Calu3 (cell line): ENCODE results near the gene SLC22A5. TPM values are rescaled to one million over a fixed set of nuclear protein-coding genes. Genes with fewer than 3 reads are reported as not detected.
A peak's percentile ranks its signal among the peaks of the same experiment; 100 is the strongest.

Experiments
- BruUV-seq: library from RNA; stranded (reverse); fragments of 400-500 nt; replicated peaks from 2 replicates; lab custom pipeline; 2021; lab: Mats Ljungman, UMichigan
- CTCF ChIA-PET: fragments of 300-600 bp; sonication (Branson Sonifier 250); formaldehyde crosslinking; loops from one replicate; lab custom pipeline; 2022; ENCODE audit warnings: antibody characterized with exemption; lab: Charles Lee
- DNase-seq: peaks from one replicate; pipeline ENCODE4 v3.0.0; 2022
- H3K27ac Mint-ChIP-seq: one replicate; pipeline ENCODE4 v1.8.0; 2022; ENCODE audit warnings: mixed read lengths; ENCODE audit not compliant: unreplicated experiment
- H3K27me3 Mint-ChIP-seq: one replicate; pipeline ENCODE4 v1.8.0; 2022; ENCODE audit warnings: mixed read lengths; ENCODE audit not compliant: unreplicated experiment
- H3K36me3 Mint-ChIP-seq: one replicate; pipeline ENCODE4 v1.8.0; 2022; ENCODE audit warnings: mild to moderate bottlenecking, moderate library complexity, mixed read lengths; ENCODE audit not compliant: insufficient read depth, unreplicated experiment
- H3K4me1 Mint-ChIP-seq: one replicate; pipeline ENCODE4 v1.8.0; 2022; ENCODE audit warnings: mild to moderate bottlenecking, low read depth, mixed read lengths; ENCODE audit not compliant: unreplicated experiment
- H3K4me3 Mint-ChIP-seq: one replicate; pipeline ENCODE4 v1.8.0; 2022; ENCODE audit warnings: mild to moderate bottlenecking, low read depth, moderate library complexity, mixed read lengths; ENCODE audit not compliant: unreplicated experiment
- H3K9me3 Mint-ChIP-seq: one replicate; pipeline ENCODE4 v1.8.0; 2022; ENCODE audit warnings: low read depth, mixed read lengths; ENCODE audit not compliant: unreplicated experiment
- CTCF ChIP-seq: fragments of 200-600 bp; IDR thresholded peaks from one replicate; pipeline ENCODE4 v1.8.0; 2022; ENCODE audit warnings: antibody characterized with exemption; ENCODE audit not compliant: unreplicated experiment
- intact Hi-C: fragments of 100-400 bp; cut with micrococcal nuclease; formaldehyde crosslinking; loops from one replicate; pipeline ENCODE4 v1.10.0; 2022; ENCODE audit not compliant: unreplicated experiment
- total RNA-seq: library from RNA; stranded (reverse); gene quantifications from 2 replicates; pipeline ENCODE4 v1.2.3, GENCODE V29; 2022

Gene SLC22A5
- total RNA-seq, 1 experiment from 2014 or later = 24.6 TPM

DNA sequence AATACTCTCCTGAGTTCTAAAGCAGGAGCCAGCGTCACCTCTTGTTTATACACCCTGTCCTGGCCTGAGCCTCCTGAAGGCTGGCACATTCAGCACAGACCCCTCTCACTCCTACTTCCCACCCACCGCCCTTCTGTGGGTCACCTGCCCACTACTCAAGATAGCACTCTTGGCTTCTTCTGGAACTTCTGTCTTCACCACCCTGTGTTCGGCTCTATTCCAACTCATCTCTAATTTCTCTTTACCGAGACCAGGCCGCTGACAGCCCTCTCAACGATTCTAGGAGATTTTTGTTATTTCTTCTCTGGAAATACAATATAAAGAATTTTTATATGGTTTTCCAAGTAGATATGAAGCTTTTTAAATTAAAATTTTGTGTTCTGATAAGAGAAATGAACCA lies 63.6 kb downstream of the SLC22A5 start:
- intact Hi-C loops = no loop called here
- no peak for TF ChIP-seq CTCF
- no peak overlapping the region for H3K4me3 Mint-ChIP-seq
- no peaks in the 10 kb centered on the region for H3K36me3 Mint-ChIP-seq
- H3K4me1 Mint-ChIP-seq = peaks cover 34% of the 10 kb centered on the region
- H3K9me3 Mint-ChIP-seq = no peaks in the 10 kb centered on the region
- no peak overlapping the region for H3K27ac Mint-ChIP-seq
- no peak for DNase-seq
- H3K27me3 Mint-ChIP-seq = no peaks in the 10 kb centered on the region
- CTCF ChIA-PET = no interaction called here
- BruUV-seq = no TSS peak

DNA sequence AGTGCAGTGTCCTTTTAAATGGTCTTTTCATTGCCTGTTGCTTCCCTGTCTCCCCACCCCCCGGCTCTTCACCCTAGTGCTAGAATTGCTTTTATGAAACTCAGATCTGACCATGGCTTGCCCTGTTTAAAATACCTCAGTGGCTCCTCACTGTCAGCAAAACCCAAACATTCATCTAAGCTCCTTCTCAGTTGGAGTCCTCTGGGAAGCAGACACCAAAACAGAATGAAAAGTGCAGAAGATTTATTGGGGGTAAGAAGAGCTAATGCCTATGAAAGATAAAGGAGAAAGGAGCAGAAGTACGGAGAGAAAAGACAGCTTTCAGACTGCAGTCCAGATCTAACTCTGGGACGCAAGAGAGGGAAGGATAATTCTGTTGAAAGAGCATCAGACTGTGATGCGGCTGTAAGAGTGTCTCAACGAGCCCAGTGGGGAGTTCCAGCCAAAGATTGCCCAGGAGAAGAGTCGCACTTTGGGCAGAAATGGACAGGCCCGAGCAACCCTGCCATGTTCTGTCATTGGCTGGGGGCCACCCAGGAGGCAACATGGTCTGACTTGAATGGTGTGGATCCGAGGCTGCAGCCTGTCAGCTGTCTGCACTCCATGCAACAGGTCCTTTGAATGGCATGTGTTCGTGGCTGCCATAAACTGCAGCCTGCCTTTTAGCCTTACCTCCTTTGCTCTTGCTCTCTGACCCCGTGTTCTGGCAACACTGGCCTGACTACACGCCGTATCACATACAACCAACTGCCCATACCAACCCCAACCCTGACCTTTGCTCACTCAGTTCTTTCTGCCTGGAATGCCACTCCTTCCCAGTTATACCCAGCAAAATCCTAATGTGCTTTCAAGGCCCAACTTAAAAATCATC lies 65.1 kb downstream of the SLC22A5 start:
- intact Hi-C loops = no loop called here
- no peak for DNase-seq
- CTCF ChIA-PET = interaction anchor here (0.7 kb wide), 1 partner anchor 30 kb away, joined by 3 read pairs; no protein-coding TSS in a partner anchor
- no peak overlapping the region for H3K4me3 Mint-ChIP-seq
- H3K4me1 Mint-ChIP-seq = peaks cover 19% of the 10 kb centered on the region
- no peaks in the 10 kb centered on the region for H3K27me3 Mint-ChIP-seq
- no TSS peak for BruUV-seq
- H3K27ac Mint-ChIP-seq = no peak overlapping the region
- H3K36me3 Mint-ChIP-seq = no peaks in the 10 kb centered on the region
- TF ChIP-seq CTCF = no peak
- no peaks in the 10 kb centered on the region for H3K9me3 Mint-ChIP-seq

- Mint-ChIP-seq H3K4me1 (peaks cover 11% of the 10 kb centered on the region), H3K36me3 (no peaks in the 10 kb centered on the region), H3K9me3 (no peaks in the 10 kb centered on the region), H3K4me3 (no peak overlapping the region), H3K27ac (peak overlapping the region; percentile 50), H3K27me3 (no peaks in the 10 kb centered on the region)
- CTCF ChIA-PET = no interaction called here
- no peak for TF ChIP-seq CTCF
- no peak for DNase-seq
- no TSS peak for BruUV-seq
- intact Hi-C loops = no loop called here
Observed at GRCh38 chr5:132435447-132435846, 65.9 kb downstream of the SLC22A5 start.

- DNase-seq = no peak
- no peak for TF ChIP-seq CTCF
- BruUV-seq = no TSS peak
- H3K4me1 Mint-ChIP-seq = peaks cover 8% of the 10 kb centered on the region
- H3K27me3 Mint-ChIP-seq = no peaks in the 10 kb centered on the region
- H3K36me3 Mint-ChIP-seq = no peaks in the 10 kb centered on the region
- no peak overlapping the region for H3K4me3 Mint-ChIP-seq
- CTCF ChIA-PET = no interaction called here
- intact Hi-C loops = no loop called here
- H3K9me3 Mint-ChIP-seq = no peaks in the 10 kb centered on the region
- peak overlapping the region; percentile 50 for H3K27ac Mint-ChIP-seq
Observed at GRCh38 chr5:132435886-132436285, 66.4 kb downstream of the SLC22A5 start.
